Epidermal melanocyte (primary cell): ENCODE measurements around the gene MKLN1.
"Not testable (repeated sequence)": the region's sequence is repeated elsewhere in the genome, so short reads cannot be mapped to it uniquely, and the experiment has no call there.

Experiments used
- DNase-seq: peaks from one replicate; pipeline ENCODE4 v3.0.0; 2011; ENCODE audit warnings: low spot score; ENCODE audit not compliant: insufficient read length

The MKLN1 gene

GRCh38 chr7:131327626-131328376 is at the start of gene MKLN1:
Gene MKLN1 (plus strand): TSS chr7:131327876. CDS start chr7:131327900, 24 bp downstream.
- DNase-seq, result peak; percentile 76

- no peak for DNase-seq
Measured at GRCh38 chr7:131279044-131279443, 48.6 kb upstream of the MKLN1 start.

GRCh38 chr7:131281266-131282048 is 46.2 kb upstream of the MKLN1 start:
- DNase-seq, result no peak

- DNase-seq, result no peak
Measured at GRCh38 chr7:131284702-131285419, 42.8 kb upstream of the MKLN1 start.

- no peak for DNase-seq
Measured at GRCh38 chr7:131285556-131285955, 42.1 kb upstream of the MKLN1 start.

GRCh38 chr7:131288450-131288849 is 39.2 kb upstream of the MKLN1 start:
- DNase-seq, result no peak

- DNase-seq, result no peak
Measured at GRCh38 chr7:131289051-131289450, 38.6 kb upstream of the MKLN1 start.

GRCh38 chr7:131292141-131292905 is 35.4 kb upstream of the MKLN1 start:
- DNase-seq, result no peak

GRCh38 chr7:131293018-131293417 is 34.7 kb upstream of the MKLN1 start:
- DNase-seq, result no peak

GRCh38 chr7:131294553-131294952 is 33.1 kb upstream of the MKLN1 start:
- no peak for DNase-seq

- DNase-seq, result no peak
Measured at GRCh38 chr7:131298608-131298992, 29.1 kb upstream of the MKLN1 start.

GRCh38 chr7:131299074-131299473 is 28.6 kb upstream of the MKLN1 start:
- no peak for DNase-seq

- DNase-seq, result no peak
Measured at GRCh38 chr7:131300078-131300477, 27.6 kb upstream of the MKLN1 start.

- DNase-seq, result no peak
Measured at GRCh38 chr7:131300572-131301466, 26.9 kb upstream of the MKLN1 start.

- DNase-seq, result no peak
Measured at GRCh38 chr7:131302446-131302845, 25.2 kb upstream of the MKLN1 start.

- DNase-seq, result no peak
Measured at GRCh38 chr7:131302876-131303707, 24.6 kb upstream of the MKLN1 start.

- DNase-seq, result no peak
Measured at GRCh38 chr7:131305152-131305551, 22.5 kb upstream of the MKLN1 start.

GRCh38 chr7:131306041-131306440 is 21.6 kb upstream of the MKLN1 start:
- not testable (repeated sequence) for DNase-seq

- no peak for DNase-seq
Measured at GRCh38 chr7:131306777-131307176, 20.9 kb upstream of the MKLN1 start.
